ENCODE results near the gene OLIG3. TPM values are rescaled to one million over a fixed set of nuclear protein-coding genes. Genes with fewer than 3 reads are reported as not detected.

OLIG3 gene
- total RNA-seq, 1 donor from 2014 or later: 0.10 TPM

DNA sequence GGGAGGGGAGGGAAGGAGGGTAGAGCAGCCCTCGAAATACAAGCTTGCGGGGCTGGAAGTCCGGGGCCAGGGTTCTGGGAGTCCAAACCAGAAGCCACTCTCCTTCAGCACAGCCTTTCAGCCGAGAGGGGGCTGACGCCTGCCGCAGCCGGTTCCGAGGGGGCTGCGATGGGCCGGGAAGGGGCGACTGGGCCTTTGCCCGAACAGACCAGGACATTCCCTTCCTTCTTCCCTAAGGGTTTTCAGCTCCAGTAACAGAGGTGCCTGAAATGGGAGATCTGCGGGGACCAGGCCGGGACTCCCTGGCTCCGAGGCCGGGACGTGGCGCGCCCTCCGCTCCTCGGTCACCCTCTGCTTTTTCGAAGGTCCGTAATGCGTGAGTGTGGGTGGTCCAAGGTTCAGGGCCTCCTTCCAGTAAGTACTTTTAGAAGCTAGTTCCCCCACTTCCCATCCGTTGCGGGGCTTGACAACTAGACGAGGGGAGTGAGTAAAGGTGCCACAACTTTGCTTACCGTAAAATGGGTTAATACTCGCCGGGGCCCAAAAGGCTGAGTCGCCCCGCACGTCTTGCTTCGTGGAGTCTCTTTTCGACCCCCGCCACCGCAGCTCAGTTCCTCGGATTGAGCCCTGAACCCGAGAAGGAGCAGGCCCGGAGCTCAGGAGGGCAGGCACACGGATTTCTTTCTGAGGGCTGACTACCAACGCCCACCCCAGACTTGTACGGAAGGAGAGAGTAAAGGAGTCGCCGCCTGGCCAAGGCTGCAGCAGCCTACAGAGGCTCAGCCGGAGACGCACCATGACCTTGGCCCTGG lies 2.9 kb upstream of the OLIG3 start:
- intact Hi-C loops (cut with micrococcal nuclease): loop anchor here (1.0 to 10.0 kb wide), 5 partner anchors 9 to 608 kb away; partner anchors contain the start of genes PERP and SLC35D3

DNA sequence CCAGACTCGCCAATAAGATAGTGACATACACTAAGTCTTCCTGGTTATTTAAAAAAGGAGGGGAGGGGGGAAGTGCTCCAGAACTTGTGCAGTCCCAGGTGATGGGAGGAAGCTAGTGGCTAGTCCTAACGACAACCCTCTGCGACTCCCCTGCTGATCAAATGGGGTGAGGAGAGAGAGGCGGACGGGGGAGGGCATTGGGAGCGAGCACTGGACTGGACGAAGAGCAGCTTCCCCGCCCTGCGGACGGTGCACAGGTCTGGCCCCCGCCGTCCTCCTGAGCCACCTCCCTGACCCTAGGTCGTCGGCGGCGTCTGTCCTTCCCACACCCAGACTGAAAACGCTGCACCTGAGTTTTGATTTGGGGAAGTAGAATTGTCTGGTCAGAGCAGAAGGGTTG lies 2.2 kb upstream of the OLIG3 start:
- intact Hi-C loops (cut with micrococcal nuclease): loop anchor here (5.0 to 10.0 kb wide), 4 partner anchors 146 to 608 kb away; partner anchors contain the start of genes PERP and SLC35D3

DNA sequence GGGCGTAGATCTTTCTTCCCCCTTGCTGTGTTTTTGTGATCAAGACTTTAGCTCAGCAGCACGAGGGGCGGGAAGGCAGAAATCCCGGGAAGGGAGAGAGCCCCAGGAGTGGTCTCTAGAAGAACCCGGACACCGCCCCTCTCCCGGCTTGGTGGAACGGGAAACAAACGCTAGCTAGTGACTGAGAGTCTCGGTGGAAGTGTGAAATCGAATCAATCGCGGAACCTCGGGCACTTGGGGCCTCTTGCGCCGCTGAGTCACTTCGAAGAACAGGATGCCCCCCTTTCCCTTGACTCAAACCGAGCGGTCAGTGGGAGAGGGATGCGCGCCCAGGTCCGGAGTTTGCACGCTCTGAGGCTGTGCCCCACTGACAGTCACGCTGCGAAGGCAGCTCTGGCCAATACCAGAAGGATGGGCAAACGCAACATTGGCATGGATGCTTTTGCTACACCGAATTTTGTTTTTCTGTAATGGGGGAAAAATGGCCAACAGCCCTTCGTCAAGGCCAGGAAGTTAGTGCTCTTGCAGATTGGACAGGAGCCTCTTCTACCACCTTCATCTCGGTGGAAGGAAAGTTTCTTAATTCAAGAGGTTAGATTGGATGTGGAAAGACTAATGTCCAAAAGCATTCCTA lies 1.6 kb upstream of the OLIG3 start:
- intact Hi-C loops (cut with micrococcal nuclease): loop anchor here (2.0 to 10.0 kb wide), 5 partner anchors 93 to 609 kb away; partner anchors contain the start of genes PERP and SLC35D3

DNA sequence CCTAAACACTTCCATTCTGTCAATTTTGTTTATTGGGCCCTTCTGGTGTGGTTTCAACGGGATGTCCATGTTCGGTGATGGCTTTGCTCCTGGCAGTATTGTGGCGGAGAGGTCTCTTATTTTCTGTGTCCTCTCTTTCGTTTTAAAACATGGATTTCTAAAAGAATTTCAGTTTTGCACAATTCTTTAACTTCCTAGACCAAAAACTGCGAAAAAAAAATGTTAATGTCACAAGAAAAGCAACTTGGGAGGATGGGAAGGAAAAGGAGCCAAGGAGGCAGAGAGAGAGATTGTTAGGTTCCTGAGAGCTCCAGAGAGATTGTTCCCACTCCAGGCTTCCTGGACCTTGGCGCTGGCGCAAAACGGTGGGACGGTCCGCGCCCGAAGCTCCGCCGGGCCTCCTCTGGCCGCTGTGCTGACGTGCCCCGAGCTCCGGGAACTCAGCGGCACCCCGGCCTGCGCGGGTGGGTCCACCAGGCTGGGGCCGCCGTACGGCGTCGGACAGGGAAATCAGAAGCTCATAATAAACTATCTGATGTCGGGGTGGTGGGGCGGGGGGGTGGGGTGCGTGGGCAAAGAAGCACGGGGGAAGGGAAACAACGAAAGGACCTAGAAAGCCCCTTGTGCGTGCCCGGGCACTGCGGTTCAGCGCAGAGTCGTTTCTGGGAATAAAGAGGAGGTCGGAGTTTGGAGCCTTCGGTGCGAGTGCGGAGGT lies 951 bp upstream of the OLIG3 start:
- intact Hi-C loops (cut with micrococcal nuclease): loop anchor here (2.0 to 10.0 kb wide), 5 partner anchors 94 to 610 kb away; partner anchors contain the start of genes PERP and SLC35D3

DNA sequence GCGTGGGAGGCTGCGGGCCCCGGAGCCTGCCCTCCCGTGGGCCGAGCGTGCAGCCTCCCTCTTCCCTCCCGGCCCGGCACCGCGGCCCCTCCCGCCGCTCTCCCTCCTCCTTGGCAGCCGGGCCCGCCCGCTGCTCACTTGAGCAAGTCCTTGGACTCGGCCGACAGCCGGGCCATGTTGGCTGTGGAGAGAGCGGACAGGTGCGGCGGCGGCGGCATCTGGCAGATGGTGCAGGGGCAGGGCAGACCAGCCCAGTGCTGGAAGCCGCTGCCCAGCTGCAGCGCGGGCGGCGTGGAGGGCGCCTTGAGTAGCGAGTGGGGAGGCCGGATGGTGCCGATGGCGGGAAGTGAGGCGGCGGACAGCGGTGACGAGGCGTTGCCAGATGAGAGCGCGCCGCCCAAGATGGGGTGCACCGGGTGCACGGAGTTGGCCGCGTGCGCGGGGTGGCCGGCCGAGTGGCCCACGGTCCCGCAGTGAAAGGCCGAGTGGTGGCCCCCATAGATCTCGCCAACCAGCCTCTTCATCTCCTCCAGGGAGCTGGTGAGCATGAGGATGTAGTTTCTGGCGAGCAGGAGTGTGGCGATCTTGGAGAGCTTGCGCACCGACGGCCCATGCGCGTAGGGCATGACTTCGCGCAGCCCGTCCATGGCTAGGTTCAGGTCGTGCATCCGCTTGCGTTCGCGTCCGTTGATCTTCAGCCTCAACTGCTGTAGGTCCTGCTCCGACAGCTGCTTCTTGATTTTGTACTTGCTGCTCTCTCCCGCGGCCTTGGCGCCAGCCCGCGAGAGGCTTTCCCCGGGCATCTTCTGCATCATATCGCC lies 766 bp downstream of the OLIG3 start:
- intact Hi-C loops (cut with micrococcal nuclease): loop anchor here (2.0 to 10.0 kb wide), 3 partner anchors 95 to 611 kb away; partner anchors contain the start of gene PERP

DNA sequence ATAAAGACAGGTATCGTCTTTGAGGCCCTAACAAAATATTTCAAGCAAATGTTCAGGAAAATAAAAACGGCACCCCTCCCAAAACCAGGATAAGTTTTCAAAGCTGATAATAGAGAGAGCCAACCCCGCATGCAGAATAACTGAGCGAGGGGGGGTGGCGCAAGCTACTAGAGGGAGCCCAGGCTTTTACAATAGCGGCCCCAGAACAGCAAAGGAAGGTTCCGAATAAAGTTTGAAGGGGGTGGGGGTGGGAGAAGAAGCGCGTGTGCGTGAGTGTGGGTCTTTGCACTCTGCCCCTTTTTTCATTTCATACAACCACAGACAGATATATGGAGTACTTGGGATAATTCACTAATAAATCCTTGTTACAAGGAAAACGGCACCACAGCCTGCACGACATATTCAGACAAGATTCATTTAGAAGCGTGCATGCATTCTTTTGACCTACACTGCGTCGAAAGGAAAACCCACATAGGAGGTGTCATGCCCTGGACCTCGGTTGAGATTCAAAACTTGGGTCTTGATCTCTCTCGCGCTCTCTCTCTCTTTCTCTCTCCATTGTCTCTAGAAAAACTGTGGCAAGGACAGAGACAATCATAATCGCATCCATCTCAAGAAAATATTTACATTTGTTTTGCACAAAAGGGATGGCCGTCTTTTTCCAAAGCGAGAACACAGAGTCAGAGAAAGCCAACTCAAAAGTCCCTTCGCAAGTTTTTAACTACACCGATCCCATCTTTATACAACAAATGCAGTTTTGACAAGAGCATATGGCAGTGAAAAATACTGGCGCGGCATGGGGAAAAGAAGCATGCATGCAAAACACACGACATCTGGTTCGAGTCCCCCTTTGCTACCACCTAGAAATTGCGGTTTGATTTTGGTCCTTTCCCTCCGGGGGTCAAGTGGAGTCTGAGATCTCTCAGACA lies 1.6 kb downstream of the OLIG3 start:
- intact Hi-C loops (cut with micrococcal nuclease): loop anchor here (10.0 kb wide), 2 partner anchors 512 to 612 kb away; partner anchors contain the start of gene PERP

- intact Hi-C loops (cut with micrococcal nuclease): loop anchor here (2.0 to 10.0 kb wide), 3 partner anchors 397 to 613 kb away; partner anchors contain the start of gene PERP
Observed at GRCh38 chr6:137491478-137491877, 2.7 kb downstream of the OLIG3 start.

DNA sequence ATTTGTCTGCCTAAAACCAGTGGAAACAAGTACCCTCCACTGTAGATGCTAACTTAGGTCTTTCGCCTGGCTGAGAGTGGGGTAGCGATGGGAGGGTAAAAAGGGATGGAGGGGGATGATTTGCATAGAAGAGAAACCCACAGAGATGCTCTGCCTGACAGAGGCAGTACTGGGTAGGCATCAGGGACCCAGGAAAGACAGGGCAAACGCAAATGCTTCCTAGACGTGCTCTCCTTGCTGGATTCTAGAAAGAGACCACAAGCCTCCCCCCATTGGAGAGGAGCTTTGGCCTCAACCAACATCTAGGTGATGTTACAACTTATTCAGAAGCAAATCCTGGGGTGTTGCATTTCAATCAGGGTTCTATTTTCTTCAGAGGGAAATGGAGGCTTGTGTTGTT lies 3.2 kb downstream of the OLIG3 start:
- intact Hi-C loops (cut with micrococcal nuclease): loop anchor here (2.0 to 10.0 kb wide), 3 partner anchors 396 to 614 kb away; partner anchors contain the start of gene PERP

DNA sequence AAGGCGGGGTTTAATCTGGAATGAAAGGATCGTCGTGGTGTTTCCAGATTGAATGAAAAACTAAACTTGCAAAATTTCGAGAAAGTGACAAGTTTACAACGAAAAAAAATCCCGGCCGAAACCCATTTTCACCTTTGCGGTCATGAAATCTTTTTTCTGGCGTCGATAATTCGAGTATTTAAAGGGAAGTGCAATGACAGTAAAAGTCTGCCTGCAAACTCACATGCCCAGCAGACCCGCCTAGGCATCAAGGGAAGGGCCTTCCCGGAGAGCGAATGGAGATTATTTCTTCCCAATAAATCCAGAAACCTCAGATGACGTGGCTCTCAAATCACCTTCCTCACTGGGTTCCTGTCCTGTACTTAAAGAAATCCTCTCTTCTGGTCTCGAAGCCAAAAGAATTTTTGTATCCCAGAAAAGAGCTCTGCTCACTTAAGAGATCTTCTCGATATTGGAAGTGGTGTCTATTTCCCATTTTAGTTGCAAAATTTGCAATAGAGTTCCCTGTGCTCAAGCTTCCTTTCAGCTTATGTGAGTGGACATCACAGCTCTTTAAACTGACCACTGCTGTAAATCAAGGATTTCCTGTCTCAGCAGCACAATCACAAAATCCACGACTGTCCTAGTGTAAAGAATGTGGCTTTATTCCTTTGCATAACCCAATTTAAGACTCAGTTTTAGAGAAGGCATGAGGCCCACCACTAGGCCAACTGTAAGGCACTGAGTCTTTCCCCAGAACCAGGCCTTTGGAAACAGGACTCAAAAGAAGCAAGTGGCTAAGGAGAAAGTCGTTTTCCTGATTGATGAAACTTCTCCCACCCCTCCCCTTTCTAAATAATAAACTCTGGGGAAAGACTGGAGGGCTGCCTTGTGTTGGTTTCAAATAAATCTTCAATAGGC lies 3.9 kb downstream of the OLIG3 start:
- intact Hi-C loops (cut with micrococcal nuclease): loop anchor here (2.0 to 10.0 kb wide), 3 partner anchors 395 to 615 kb away; partner anchors contain the start of gene PERP

GRCh38 chr6:137489046-137490005 lies 4.9 kb downstream of the OLIG3 start:
- intact Hi-C loops (cut with micrococcal nuclease): loop anchor here (2.0 to 10.0 kb wide), 3 partner anchors 395 to 615 kb away; partner anchors contain the start of gene PERP

DNA sequence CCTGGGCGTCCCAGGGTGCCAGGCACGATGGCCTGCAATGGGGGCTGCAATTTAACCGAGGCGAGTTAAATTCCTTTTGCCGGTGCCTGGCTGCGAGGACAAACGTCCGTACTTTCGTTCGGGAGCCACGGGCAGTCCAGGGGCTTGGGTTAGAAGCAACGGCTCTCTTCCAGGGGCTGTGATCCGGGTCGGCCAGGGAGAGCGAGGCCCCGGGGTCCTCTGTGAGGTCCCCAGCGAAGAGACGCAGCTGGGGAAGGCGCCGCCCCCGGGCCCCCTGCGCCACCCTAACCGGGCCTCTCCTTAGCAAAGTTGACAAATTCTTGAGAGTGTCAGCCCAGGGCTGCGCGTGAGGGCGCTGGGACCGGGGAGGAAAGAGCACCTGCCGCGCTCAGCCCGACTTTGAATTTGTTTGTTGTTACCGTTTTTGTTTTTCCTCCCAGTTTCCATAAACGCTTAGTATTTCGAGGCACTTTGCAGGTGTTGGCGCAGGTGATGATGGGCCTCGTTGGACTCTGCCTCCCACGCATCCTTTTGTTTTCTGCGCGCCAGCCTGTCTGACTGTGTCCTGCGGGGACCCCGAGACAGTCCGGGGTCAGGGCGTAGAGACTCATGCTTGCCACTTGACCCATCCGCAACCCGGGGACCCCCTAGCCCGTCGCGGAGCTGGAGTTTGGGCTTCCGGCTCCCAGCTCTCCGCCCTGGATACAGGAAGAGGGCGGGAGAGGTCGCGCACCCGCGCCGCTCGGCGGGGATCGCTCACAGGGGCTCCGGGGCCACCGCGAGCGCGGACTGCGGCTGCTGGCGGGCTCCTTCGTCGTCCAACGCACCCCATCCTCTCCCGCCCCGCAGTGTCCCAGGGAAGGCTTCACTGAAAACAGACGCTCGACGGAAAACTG lies 5.8 kb downstream of the OLIG3 start:
- intact Hi-C loops (cut with micrococcal nuclease): loop anchor here (1.0 kb wide), 2 partner anchors 9 to 217 kb away; no protein-coding TSS in a partner anchor

DNA sequence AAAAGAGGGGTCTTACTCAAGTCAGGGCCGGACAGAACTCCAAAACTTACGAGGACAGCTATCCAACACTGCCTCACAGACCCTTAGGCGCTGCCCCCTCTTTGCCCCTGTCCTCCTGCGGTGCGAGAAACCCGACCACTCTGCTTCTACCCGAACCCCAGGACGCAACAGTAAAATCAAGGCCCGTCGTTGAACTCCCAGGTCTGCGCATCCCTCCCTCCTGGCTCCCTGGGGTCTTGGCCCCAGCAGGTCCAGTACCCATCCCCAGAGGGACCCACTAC lies 6.4 kb downstream of the OLIG3 start:
- intact Hi-C loops (cut with micrococcal nuclease): loop anchor here (1.0 to 2.0 kb wide), 3 partner anchors 9 to 217 kb away; no protein-coding TSS in a partner anchor

DNA sequence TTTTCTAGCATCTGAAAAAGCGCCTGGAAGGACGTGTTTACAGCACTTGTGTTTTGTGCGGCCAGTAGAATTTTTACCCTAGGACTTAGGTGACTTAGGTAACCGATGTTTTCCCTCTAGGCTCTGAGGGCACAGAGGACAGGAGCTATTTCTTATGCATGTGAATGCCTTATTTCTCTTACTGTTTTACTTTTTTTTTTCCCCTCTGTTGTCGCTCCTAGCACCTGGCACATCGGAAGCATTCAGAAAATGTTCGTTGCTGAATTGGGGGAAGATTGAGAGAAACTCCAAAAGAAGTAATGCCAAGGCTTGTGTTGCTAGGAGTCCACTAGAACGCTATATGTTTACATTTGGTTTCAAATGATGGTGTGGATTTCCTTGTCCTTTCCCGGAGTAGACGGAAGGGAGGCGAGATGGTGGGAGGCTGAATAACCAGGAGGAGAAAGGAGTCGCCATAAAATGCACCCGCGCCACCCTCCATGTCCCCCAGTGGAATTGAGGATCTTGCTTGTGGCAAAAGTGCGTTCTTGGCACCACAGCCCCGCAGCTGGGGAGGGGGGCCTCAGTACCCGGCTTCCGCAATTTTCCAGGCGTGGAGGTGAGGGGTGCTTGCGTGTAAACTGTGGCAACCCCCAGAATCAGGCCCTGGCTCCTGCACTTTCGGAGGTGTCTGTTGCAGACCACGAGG lies 6.9 kb downstream of the OLIG3 start:
- intact Hi-C loops (cut with micrococcal nuclease): loop anchor here (2.0 kb wide), 1 partner anchor 145 kb away; no protein-coding TSS in a partner anchor

GRCh38 chr6:137486416-137486815 lies 7.8 kb downstream of the OLIG3 start:
- intact Hi-C loops (cut with micrococcal nuclease): loop anchor here (1.0 to 2.0 kb wide), 2 partner anchors 138 to 144 kb away; no protein-coding TSS in a partner anchor

DNA sequence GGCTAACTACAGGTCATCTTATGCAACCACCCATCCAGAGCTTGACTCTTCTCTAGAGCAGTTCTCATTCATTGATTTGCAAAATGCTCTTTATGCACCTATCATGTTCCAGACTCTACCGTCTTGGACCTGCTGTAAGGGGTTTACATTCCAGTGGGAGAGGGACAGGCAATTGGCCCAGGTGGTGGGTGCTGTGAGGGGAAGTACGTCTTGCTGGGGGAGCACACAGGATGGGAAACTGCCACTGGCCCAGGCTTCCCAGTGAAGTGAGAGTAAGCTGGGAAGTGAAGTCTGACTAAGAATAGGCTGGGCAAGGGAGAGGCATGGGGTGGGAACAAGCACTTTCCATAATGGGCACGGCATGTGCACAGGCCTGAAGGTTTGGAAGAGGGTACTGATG lies 13.8 kb downstream of the OLIG3 start:
- intact Hi-C loops (cut with micrococcal nuclease): no loop called here

Data from T-helper 1 cell treated with Interleukin-12 subunit alpha and Interleukin-12 subunit beta and Interleukin-4 antibody, amounts not matched to agents 30 ng/mL and 1 ng/mL, for 36 hours (primary cell).